ENCODE measurements around the gene MSH5.

MSH5 gene

DNA sequence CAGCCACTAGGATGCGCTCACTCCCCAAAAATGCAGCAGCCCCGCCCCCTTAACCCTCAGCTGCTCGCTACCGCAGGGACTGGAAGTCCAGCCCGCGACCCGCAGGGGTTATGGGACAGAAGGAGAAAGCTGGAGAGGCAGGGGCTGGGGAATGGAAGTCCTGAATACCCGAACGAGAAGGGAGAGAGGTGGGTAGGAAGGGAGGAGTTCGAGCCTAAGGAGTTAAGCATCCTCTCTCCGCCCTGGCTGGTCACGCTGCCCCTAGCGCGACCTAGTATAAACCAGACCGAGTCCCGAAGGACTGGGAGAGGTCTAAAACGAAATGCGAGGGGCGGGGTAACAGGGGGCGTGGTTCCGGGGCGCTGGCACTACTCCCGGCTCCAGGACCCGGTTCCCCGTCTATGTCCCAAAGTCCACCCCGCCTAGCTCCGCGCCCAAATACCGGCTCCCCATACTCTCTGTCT, 10.3 kb upstream of the MSH5 start:
- DNase-seq (ENCODE audit: low read depth in 1 of 2, low spot score in 1 of 2), result peak; percentile 59 to 61

GRCh38 chr6:31729979-31730630, 9.7 kb upstream of the MSH5 start:
- peak; percentile 38 to 54 for DNase-seq (ENCODE audit: low read depth in 1 of 2, low spot score in 1 of 2)

GRCh38 chr6:31730631-31731086, 9.1 kb upstream of the MSH5 start:
- no peak for DNase-seq (ENCODE audit: low read depth in 1 of 2, low spot score in 1 of 2)

DNA sequence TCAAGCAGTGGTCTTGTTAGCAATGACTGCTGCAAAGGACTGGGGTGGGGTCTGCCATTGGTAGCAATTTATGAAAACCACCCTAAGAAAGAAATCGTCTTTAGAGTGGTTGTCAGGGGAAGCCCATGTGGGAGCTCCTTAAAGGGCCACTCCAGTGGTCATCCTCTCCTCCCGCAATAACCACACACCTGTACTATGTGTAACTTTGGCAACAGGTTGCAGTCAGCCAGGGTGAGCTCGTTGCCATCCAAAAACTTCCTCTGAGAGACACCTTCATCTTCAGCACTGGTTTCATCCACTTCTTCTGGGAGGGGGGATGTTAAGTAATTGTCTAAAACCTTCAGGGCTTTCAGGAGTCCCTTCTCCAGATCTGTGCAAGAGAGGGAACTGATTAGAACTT, 7.8 kb upstream of the MSH5 start:
- no peak for DNase-seq (ENCODE audit: low read depth in 1 of 2, low spot score in 1 of 2)

DNA sequence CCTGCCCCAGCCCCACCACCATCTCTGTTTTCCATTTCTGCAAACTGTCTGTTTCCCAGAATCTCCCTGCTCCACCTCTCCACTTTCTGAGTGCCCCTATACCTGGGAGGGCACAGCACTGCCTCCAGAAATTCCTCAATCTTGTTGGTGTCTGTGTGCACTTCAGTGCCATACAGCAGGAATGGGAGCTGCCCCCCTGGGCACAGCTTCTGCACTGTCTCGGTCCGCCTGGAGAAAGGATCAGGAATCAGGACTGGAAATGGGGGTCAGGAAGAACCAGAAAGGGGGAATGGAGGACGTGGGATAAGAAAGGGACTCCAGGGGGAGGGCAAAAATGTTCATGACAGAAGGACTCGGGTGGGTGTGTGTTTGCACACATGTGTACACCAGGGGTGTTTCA, 6.1 kb upstream of the MSH5 start:
- DNase-seq (ENCODE audit: low read depth in 1 of 2, low spot score in 1 of 2), result no peak

GRCh38 chr6:31734247-31734820, 5.5 kb upstream of the MSH5 start:
- no peak for DNase-seq (ENCODE audit: low read depth in 1 of 2, low spot score in 1 of 2)

GRCh38 chr6:31734821-31735406, 4.9 kb upstream of the MSH5 start:
- DNase-seq (ENCODE audit: low read depth in 1 of 2, low spot score in 1 of 2), result peak; percentile 16 to 24

DNA sequence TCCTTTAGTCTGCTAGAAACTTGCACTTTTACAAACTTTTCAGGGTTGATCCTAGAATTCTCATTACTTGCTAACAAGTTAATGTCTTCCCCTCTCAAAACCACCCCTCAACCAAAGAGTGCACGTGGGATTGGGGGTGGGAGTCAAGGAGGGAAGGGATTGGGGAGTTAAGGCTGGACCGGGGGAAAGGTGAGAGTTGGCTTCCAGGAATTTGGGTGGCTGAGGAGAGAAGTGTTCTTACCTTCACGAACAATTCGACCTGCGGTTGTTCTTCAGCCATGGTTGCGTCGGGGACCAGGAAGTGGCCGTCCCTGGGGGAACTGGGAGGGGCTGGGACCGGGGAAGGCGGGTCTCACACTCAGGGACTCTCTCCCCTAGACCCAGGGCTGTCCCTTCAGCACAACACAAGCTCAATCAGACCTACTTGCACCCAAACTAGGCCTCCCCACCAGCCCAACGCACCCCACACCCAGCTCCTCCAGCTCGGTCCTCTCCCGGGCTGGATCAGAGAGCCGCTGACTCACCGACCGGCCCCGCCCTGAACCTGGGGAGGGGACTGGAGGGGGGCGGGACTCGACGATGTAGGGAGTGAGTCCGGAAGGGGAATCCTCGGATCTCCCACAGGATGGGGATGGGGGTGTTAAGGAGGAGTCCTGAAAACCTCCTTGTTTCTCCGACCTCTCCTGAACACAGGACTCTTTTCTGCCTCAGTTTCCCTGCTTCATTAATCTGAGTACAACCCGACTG, 3.6 kb upstream of the MSH5 start, which contains the start of gene CLIC1:
Gene CLIC1 (minus strand): TSS at position 510 of the 747 bp plus-strand sequence. CDS start 230 bp downstream, at position 280.
- DNase-seq (ENCODE audit: low read depth in 1 of 2, low spot score in 1 of 2), result peak; percentile 47 to 71

DNA sequence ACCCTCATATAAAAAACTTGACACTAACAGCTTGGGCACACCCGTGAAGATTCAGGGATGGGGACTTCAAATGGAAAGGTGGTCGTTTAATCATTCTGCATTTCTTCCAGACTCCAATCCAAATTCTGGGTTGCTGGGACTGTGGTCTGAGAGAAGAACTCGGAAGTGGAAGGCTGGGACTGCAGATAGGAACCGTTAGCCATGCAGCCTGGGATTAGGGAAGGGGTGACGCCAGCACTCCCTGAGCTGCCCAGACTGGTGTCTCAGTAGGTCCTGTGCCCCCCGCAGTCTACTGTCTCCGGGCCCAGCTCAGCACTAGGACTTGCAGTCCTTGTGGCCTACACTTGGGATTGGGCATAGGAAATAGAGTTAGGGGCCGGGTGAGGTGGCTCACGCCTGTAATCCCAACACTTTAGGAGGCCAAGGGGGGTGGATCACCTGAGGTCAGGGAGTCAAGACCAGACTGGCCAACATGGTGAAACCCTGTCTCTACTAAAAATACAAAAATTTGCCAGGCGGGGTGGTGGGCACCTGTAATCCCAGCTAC, 3.0 kb upstream of the MSH5 start:
- no peak for DNase-seq (ENCODE audit: low read depth in 1 of 2, low spot score in 1 of 2)

- no peak for DNase-seq (ENCODE audit: low read depth in 1 of 2, low spot score in 1 of 2)
These were observed 2.4 kb upstream of the MSH5 start for GRCh38 chr6:31737315-31737990.

DNA sequence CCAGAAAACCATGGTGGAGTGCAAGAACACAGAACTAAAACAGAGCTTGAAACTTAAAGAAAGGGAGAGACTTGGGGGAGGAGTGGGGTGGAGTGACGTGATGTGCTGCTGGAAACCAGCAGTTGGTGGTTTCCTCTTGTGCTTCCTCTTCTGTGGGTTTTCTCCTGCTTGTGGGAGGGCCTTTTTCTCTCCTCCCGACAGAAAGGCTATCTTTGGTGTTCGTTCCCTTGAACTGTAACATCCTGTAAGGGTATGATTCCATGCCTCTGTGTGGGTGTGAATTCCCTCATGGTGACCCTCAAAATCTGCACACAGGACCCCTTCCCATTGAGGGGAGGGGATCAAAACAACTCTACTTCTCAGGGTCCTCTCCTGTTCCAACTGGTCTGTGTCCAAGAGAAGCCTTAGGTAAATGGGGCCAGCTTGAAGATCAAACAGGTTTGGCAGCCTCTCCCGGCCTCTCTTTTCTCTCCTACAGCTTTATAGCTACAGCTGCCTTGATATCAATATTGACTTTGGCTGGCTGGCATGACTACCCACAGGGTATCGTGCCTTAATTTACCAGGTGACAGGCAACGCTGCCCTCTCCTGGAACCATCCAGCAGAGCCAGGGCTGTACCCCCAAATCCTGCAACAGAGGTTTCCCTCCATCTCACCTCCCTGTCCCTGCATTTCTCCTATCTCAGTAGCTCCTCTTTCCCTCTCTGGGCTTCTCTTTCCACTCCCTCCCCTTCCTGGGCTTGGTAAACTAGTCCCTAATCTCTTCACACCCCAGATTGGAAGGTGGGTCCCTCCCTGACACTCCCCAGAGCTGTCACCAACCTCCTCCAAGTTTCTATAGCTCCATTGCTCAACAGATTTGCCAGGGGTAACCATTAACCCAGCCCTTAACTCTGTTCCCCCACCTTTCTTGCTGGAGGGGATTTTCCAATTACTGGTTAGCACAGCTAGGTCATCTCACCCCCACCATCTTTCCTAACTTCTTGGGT, 1.5 kb upstream of the MSH5 start:
- DNase-seq (ENCODE audit: low read depth in 1 of 2, low spot score in 1 of 2), result peak; percentile 24 to 35

- DNase-seq (ENCODE audit: low read depth in 1 of 2, low spot score in 1 of 2), result no peak
These were observed 805 bp downstream of the MSH5 start for GRCh38 chr6:31740397-31741223.

- DNase-seq (ENCODE audit: low read depth in 1 of 2, low spot score in 1 of 2), result no peak
These were observed 2.0 kb downstream of the MSH5 start for GRCh38 chr6:31741815-31742214.

DNA sequence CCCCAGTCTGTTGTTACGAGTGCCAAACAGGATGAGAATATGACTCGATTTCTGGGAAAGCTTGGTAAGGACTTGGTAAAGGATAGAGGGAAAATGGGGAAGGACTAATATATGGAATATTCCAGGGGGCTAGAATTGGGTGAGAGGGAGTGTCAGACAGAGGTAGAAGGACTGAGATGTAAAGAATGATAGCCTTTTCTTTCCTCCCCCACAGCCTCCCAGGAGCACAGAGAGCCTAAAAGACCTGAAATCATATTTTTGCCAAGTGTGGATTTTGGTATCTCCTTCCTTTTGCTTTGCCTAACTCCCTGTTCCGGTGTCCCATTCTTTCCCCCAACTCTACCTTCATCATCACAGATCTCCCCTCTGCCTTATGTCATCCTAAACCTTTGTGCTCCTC, 3.1 kb downstream of the MSH5 start:
- no peak for DNase-seq (ENCODE audit: low read depth in 1 of 2, low spot score in 1 of 2)

DNA sequence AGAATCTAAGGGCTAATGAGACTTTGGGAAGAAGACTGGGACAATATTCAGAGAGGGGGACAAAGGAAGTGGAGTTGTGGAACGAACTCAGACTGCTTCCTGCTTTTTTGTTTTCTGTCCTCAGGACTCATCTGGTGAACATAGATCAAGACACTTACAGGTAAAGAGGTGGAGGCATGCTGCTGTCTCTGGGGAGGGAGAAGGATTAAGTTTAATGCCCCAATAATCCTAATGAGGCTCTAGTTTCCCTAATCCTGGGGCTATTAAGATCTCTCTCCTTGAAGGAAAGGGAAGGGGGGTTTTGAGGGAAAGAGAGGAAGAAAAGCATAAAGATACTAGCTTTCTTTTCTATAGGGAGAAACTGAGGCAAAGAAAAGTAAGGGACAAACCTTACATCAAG, 4.6 kb downstream of the MSH5 start:
- no peak for DNase-seq (ENCODE audit: low read depth in 1 of 2, low spot score in 1 of 2)

DNA sequence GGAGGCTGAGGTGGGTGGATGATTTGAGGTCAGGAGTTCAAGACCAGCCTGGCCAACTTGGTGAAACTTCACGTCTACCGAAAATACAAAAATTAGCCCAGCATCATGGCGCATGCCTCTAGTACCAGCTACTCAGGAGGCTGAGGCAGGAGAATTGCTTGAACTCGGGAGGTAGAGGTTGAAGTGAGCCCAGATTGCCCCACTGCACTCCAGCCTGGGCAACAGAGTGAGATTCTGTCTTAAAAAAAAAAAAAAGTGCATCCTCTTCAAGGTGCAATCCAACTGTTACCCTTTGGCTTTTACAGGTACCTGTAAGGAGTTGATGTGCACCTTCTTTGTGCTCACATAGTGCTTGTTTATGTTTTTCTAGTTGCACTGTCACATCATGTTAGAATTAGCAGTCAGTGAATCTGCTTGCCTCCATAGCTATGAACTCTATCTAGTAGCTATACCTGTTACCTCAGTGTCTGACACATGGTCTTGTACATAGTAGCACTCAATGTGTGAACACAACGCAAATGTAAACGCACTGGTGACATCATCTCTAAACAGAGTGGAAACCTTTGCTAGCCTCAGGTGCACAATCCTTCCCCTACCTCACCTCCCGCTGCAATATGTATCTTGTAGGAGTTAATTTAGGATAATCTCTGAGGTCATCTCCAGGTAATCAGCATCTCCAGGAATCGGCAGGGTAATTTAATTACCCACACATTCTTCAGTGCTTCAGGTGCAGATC, 9.7 kb downstream of the MSH5 start:
- no peak for DNase-seq (ENCODE audit: low read depth in 1 of 2, low spot score in 1 of 2)

GRCh38 chr6:31750411-31751022, 10.7 kb downstream of the MSH5 start:
- DNase-seq (ENCODE audit: low read depth in 1 of 2, low spot score in 1 of 2), result no peak
